Measurements from ENCODE around the gene SHTN1.

SHTN1 gene

DNA sequence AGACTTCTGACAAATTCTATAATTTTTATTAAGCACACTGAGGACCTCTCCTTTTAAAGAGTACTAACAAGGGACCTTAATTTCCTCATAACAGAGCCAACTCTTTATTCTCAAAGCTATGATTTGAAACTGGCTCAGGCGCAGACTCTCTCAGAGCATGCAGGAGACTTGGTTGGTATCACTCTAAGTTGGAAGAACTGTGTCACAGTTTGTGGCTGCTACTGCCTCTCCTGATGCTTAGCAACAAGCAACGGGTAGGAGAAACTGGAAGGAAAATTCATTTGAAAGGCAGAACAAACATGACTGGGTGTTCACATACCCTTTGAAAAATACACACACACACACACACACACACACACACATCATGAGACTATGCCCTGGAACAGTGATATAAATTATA is 122.3 kb downstream of the SHTN1 start:
- Histone ChIP-seq H3K36me3 (ENCODE audit: control insufficient read depth in 5 of 5, insufficient read depth in 5 of 5, low read length in 5 of 5) (peaks cover 0 to 3% (median 0%) of the 10 kb centered on the region in 5 donors), H3K4me3 (ENCODE audit: low read depth in 1 of 5, low read length in 5 of 5) (no peak overlapping the region), H3K9me3 (ENCODE audit: control insufficient read depth in 5 of 5, low read length in 5 of 5) (no peaks in the 10 kb centered on the region), H3K27me3 (ENCODE audit: control insufficient read depth in 5 of 5, insufficient read depth in 4 of 5, low read length in 5 of 5) (peaks cover 0 to 3% (median 0%) of the 10 kb centered on the region in 5 donors), H3K9ac (ENCODE audit: low read length in 5 of 5) (no peak overlapping the region), H3K4me1 (ENCODE audit: control insufficient read depth in 5 of 5, insufficient read depth in 5 of 5, low read length in 5 of 5) (no peaks in the 10 kb centered on the region), H3K27ac (ENCODE audit: low read depth, low read length) (no peak overlapping the region)

DNA sequence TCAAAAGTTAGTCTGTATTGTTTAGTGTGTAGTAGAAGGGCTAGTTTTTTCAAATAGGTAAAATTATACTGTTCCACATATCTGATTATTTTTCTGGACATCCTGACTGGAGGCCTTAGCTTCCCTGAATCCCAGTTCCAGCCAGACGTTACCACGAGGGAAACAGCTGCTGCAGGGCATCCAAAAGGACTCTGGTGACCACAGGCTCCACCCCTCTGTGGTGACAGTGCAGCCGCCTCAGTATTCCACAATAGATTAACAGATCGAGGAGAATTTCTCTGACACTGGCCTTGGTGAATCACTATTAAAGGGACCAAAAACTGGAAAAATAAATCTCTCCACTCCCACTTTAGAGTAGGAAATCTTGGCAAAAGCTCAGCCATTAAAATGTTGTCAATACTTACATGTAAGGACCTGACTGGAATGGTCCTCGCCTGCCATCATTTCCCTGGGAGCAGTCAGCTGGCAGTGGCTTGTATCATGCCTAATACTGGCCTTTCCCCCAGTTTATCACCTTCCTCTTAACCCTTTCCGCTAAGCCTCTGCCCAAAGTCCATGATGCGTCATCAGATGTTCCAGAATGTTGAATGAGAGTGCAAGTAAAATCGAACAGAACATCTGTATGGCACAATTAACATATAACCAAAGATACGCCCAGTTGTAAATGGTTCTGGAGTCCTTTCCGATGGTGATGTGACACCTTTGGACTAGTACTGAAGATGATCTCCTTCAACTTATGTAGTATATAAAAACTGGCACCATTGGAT is 124.1 kb downstream of the SHTN1 start:
- Histone ChIP-seq H3K4me3 (ENCODE audit: low read depth in 1 of 5, low read length in 5 of 5) (no peak overlapping the region), H3K9me3 (ENCODE audit: control insufficient read depth in 5 of 5, low read length in 5 of 5) (no peaks in the 10 kb centered on the region), H3K9ac (ENCODE audit: low read length in 5 of 5) (no peak overlapping the region), H3K27me3 (ENCODE audit: control insufficient read depth in 5 of 5, insufficient read depth in 4 of 5, low read length in 5 of 5) (peaks cover 0 to 3% (median 0%) of the 10 kb centered on the region in 5 donors), H3K4me1 (ENCODE audit: control insufficient read depth in 5 of 5, insufficient read depth in 5 of 5, low read length in 5 of 5) (no peaks in the 10 kb centered on the region), H3K36me3 (ENCODE audit: control insufficient read depth in 5 of 5, insufficient read depth in 5 of 5, low read length in 5 of 5) (no peaks in the 10 kb centered on the region), H3K27ac (ENCODE audit: low read depth, low read length) (no peak overlapping the region)

DNA sequence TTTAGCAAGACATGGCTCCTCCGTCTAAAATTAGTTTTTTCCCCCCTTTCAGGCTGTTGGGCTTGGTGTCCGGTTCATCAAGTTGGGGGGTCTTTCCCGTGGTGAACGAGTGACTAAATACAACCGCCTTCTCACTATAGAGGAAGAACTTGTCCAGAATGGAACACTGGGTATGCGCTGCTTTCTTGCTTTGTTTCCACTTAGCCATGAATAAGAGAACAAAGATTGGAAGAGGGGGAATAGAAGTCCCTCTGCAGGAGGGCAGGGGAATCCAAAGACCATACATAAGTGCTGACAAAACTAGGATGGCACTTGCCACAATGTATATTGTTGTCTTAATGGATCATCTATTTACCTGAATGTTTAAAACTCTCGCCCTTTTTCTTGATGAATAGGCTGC is 125.2 kb downstream of the SHTN1 start:
- no peak overlapping the region for H3K9ac ChIP-seq (ENCODE audit: low read length in 5 of 5)
- no peaks in the 10 kb centered on the region for H3K9me3 ChIP-seq (ENCODE audit: control insufficient read depth in 5 of 5, low read length in 5 of 5)
- no peaks in the 10 kb centered on the region for H3K36me3 ChIP-seq (ENCODE audit: control insufficient read depth in 5 of 5, insufficient read depth in 5 of 5, low read length in 5 of 5)
- no peaks in the 10 kb centered on the region for H3K4me1 ChIP-seq (ENCODE audit: control insufficient read depth in 5 of 5, insufficient read depth in 5 of 5, low read length in 5 of 5)
- no peak overlapping the region for H3K4me3 ChIP-seq (ENCODE audit: low read depth in 1 of 5, low read length in 5 of 5)
- peaks cover 0 to 3% (median 0%) of the 10 kb centered on the region in 5 donors for H3K27me3 ChIP-seq (ENCODE audit: control insufficient read depth in 5 of 5, insufficient read depth in 4 of 5, low read length in 5 of 5)
- H3K27ac ChIP-seq (ENCODE audit: low read depth, low read length): no peak overlapping the region

DNA sequence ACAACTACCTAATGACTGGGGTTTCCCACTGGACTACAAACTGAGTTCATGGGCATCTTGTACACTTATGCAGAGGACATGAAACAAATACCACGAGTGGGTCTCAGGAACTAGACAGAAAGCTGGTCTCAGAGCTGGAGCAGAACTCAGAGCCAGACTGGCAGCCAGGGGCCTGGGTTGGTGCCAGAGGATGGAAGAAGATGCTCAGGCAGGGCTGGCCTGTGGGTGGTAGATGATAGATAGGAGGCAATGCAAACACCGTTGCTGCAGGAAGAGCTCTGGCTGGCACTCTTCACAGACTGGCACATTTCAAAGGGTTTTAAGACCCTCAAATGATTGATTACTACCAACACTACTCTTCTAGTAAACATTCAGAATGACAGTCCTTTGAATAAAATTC is 126.9 kb downstream of the SHTN1 start:
- Histone ChIP-seq H3K9me3 (ENCODE audit: control insufficient read depth in 5 of 5, low read length in 5 of 5) (no peaks in the 10 kb centered on the region), H3K27me3 (ENCODE audit: control insufficient read depth in 5 of 5, insufficient read depth in 4 of 5, low read length in 5 of 5) (peaks cover 0 to 3% (median 0%) of the 10 kb centered on the region in 5 donors), H3K27ac (ENCODE audit: low read depth, low read length) (no peak overlapping the region), H3K36me3 (ENCODE audit: control insufficient read depth in 5 of 5, insufficient read depth in 5 of 5, low read length in 5 of 5) (no peaks in the 10 kb centered on the region), H3K4me3 (ENCODE audit: low read depth in 1 of 5, low read length in 5 of 5) (no peak overlapping the region), H3K4me1 (ENCODE audit: control insufficient read depth in 5 of 5, insufficient read depth in 5 of 5, low read length in 5 of 5) (no peaks in the 10 kb centered on the region), H3K9ac (ENCODE audit: low read length in 5 of 5) (no peak overlapping the region)

DNA sequence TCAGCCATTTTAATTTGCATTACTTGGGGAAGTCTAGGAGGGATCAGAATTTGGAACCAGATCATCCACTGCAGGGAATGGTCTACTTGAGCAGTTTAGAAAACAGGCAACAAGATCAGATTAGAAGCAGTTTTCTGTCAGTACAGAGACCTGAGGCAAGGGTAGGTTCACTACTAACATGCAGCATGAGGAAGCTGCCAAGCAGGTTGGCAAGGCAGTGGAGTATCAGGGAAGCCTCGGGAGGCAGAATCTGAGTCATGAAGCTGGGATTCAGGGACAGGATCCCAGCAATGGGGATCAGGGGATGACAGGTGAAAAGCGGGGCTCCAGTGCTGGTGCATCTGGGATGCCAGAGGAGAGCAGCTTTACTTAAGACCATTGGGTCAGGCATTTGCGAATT is 127.6 kb downstream of the SHTN1 start:
- peaks cover 0 to 3% (median 0%) of the 10 kb centered on the region in 5 donors for H3K27me3 ChIP-seq (ENCODE audit: control insufficient read depth in 5 of 5, insufficient read depth in 4 of 5, low read length in 5 of 5)
- no peaks in the 10 kb centered on the region for H3K36me3 ChIP-seq (ENCODE audit: control insufficient read depth in 5 of 5, insufficient read depth in 5 of 5, low read length in 5 of 5)
- no peak overlapping the region for H3K9ac ChIP-seq (ENCODE audit: low read length in 5 of 5)
- H3K4me1 ChIP-seq (ENCODE audit: control insufficient read depth in 5 of 5, insufficient read depth in 5 of 5, low read length in 5 of 5): no peaks in the 10 kb centered on the region
- H3K9me3 ChIP-seq (ENCODE audit: control insufficient read depth in 5 of 5, low read length in 5 of 5): no peaks in the 10 kb centered on the region
- no peak overlapping the region for H3K4me3 ChIP-seq (ENCODE audit: low read depth in 1 of 5, low read length in 5 of 5)
- H3K27ac ChIP-seq (ENCODE audit: low read depth, low read length): no peak overlapping the region

DNA sequence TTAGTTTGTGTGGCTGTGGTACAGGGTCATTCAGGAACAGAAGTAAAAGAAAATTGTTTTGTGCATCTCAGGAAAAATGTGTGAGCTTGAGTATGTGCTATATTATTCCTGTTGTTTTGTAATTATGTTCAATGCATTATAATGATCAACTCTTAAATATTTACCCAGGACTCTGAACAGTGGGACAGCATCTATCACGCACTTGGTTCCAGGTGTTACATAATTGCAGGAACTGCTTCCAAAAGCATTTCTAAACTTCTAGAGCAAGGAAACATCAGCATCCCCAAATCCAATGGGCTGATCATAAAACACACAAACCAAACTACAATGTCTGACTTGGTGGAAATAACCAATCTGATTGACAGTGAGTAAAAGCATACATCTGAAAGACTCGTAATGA is 129.1 kb downstream of the SHTN1 start:
- Histone ChIP-seq H3K9me3 (ENCODE audit: control insufficient read depth in 5 of 5, low read length in 5 of 5) (no peaks in the 10 kb centered on the region), H3K9ac (ENCODE audit: low read length in 5 of 5) (no peak overlapping the region)

DNA sequence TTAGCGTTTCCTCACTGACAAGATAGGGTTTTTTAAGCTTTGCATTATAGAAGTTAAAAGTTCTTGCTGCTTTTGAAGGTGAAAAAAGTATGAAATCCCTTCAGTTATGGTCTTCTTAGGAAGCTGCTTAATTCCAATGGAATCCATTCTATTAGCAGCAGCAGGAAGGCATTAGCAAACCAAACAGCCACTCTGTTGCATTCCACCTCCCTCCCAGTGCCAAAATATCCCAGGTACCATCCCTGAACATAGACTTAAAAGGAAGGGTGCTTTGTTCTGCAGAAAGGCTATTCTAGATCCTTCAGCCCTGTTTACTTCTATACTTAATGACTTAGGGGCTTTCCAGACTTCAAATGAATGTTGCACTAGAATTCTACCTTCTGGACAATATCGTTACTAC is 131.9 kb downstream of the SHTN1 start:
- Histone ChIP-seq H3K4me1 (ENCODE audit: control insufficient read depth in 5 of 5, insufficient read depth in 5 of 5, low read length in 5 of 5) (no peaks in the 10 kb centered on the region), H3K36me3 (ENCODE audit: control insufficient read depth in 5 of 5, insufficient read depth in 5 of 5, low read length in 5 of 5) (no peaks in the 10 kb centered on the region), H3K9ac (ENCODE audit: low read length in 5 of 5) (no peak overlapping the region), H3K27ac (ENCODE audit: low read depth, low read length) (no peak overlapping the region), H3K27me3 (ENCODE audit: control insufficient read depth in 5 of 5, insufficient read depth in 4 of 5, low read length in 5 of 5) (peaks cover 0 to 3% (median 0%) of the 10 kb centered on the region in 5 donors), H3K4me3 (ENCODE audit: low read depth in 1 of 5, low read length in 5 of 5) (no peak overlapping the region), H3K9me3 (ENCODE audit: control insufficient read depth in 5 of 5, low read length in 5 of 5) (no peaks in the 10 kb centered on the region)

More for the DNA sequence above, 129.1 kb downstream of the SHTN1 start:
- peaks cover 0 to 3% (median 0%) of the 10 kb centered on the region in 5 donors for H3K27me3 ChIP-seq (ENCODE audit: control insufficient read depth in 5 of 5, insufficient read depth in 4 of 5, low read length in 5 of 5)
- no peak overlapping the region for H3K4me3 ChIP-seq (ENCODE audit: low read depth in 1 of 5, low read length in 5 of 5)
- no peak overlapping the region for H3K27ac ChIP-seq (ENCODE audit: low read depth, low read length)
- H3K4me1 ChIP-seq (ENCODE audit: control insufficient read depth in 5 of 5, insufficient read depth in 5 of 5, low read length in 5 of 5): no peaks in the 10 kb centered on the region
- H3K36me3 ChIP-seq (ENCODE audit: control insufficient read depth in 5 of 5, insufficient read depth in 5 of 5, low read length in 5 of 5): no peaks in the 10 kb centered on the region

DNA sequence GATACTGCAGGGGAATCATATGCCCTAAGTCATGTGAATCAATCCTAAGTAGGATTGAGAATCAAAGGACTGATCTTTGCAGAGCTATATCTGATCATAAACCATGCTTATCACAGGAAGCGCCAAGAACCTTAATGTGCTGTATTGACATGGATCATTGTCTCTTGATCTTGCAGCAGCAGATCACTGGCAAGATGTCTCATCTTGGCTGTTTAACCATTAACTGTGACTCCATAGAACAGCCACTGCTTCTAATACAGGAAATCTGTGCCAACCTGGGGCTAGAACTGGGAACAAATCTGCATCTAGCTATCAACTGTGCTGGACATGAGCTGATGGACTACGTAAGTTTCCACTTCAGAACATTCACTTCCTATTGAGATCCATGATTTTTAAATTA is 134.0 kb downstream of the SHTN1 start:
- Histone ChIP-seq H3K9ac (ENCODE audit: low read length in 5 of 5) (no peak overlapping the region), H3K4me1 (ENCODE audit: control insufficient read depth in 5 of 5, insufficient read depth in 5 of 5, low read length in 5 of 5) (peaks cover 0 to 8% (median 0%) of the 10 kb centered on the region in 5 donors), H3K9me3 (ENCODE audit: control insufficient read depth in 5 of 5, low read length in 5 of 5) (no peaks in the 10 kb centered on the region), H3K4me3 (ENCODE audit: low read depth in 1 of 5, low read length in 5 of 5) (no peak overlapping the region), H3K36me3 (ENCODE audit: control insufficient read depth in 5 of 5, insufficient read depth in 5 of 5, low read length in 5 of 5) (no peaks in the 10 kb centered on the region), H3K27ac (ENCODE audit: low read depth, low read length) (no peak overlapping the region), H3K27me3 (ENCODE audit: control insufficient read depth in 5 of 5, insufficient read depth in 4 of 5, low read length in 5 of 5) (no peaks in the 10 kb centered on the region)

DNA sequence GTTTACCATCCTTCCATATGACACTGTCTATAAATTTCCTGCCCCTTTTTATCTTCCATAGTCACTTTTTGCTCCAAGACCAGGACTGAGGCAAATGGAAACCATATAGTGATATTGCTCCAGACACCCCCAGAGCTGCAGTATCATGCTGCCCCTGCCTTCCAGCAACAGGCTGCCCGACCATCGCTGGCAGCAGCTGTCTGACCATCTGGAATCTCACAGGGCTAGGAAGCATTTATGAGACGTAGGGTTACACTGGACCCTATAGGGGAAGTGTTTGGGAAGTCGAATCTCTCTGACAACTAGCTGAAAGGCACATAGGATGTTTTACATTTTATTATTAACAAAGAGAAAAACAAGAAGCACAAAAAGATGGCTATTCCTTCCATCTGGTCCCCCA is 136.3 kb downstream of the SHTN1 start:
- Histone ChIP-seq H3K9me3 (ENCODE audit: control insufficient read depth in 5 of 5, low read length in 5 of 5) (no peaks in the 10 kb centered on the region), H3K4me3 (ENCODE audit: low read depth in 1 of 5, low read length in 5 of 5) (no peak overlapping the region), H3K27ac (ENCODE audit: low read depth, low read length) (no peak overlapping the region), H3K4me1 (ENCODE audit: control insufficient read depth in 5 of 5, insufficient read depth in 5 of 5, low read length in 5 of 5) (peaks cover 0 to 8% (median 0%) of the 10 kb centered on the region in 5 donors), H3K9ac (ENCODE audit: low read length in 5 of 5) (no peak overlapping the region), H3K36me3 (ENCODE audit: control insufficient read depth in 5 of 5, insufficient read depth in 5 of 5, low read length in 5 of 5) (no peaks in the 10 kb centered on the region), H3K27me3 (ENCODE audit: control insufficient read depth in 5 of 5, insufficient read depth in 4 of 5, low read length in 5 of 5) (no peaks in the 10 kb centered on the region)

DNA sequence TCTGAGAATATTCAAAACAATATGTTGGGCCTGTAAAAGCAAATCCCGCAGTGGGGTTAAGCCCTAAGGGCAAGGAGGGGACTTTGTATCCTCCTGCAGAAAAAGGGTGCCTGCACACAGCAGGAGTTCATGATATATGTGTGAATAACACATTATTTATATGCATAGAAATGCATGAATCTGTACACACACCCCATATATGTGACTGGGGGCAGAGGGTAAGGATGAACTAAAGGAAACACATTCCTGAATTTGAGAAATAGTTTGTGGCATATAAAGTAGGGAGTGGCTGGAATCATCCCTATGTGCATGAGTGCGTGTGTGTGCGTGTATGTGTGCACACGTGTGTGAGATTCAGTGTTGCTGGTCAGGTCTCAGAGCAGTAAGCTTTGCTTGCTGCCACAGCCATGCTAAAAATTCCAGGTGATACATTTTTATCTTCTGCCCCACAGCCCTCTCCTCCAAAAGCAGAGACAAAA is 136.8 kb downstream of the SHTN1 start:
- Histone ChIP-seq H3K27me3 (ENCODE audit: control insufficient read depth in 5 of 5, insufficient read depth in 4 of 5, low read length in 5 of 5) (no peaks in the 10 kb centered on the region), H3K9me3 (ENCODE audit: control insufficient read depth in 5 of 5, low read length in 5 of 5) (no peaks in the 10 kb centered on the region), H3K9ac (ENCODE audit: low read length in 5 of 5) (no peak overlapping the region), H3K27ac (ENCODE audit: low read depth, low read length) (no peak overlapping the region), H3K36me3 (ENCODE audit: control insufficient read depth in 5 of 5, insufficient read depth in 5 of 5, low read length in 5 of 5) (no peaks in the 10 kb centered on the region), H3K4me3 (ENCODE audit: low read depth in 1 of 5, low read length in 5 of 5) (no peak overlapping the region), H3K4me1 (ENCODE audit: control insufficient read depth in 5 of 5, insufficient read depth in 5 of 5, low read length in 5 of 5) (peaks cover 0 to 8% (median 0%) of the 10 kb centered on the region in 5 donors)
